ENCODE measurements around the gene ANKRD33B.

The ANKRD33B gene

DNA sequence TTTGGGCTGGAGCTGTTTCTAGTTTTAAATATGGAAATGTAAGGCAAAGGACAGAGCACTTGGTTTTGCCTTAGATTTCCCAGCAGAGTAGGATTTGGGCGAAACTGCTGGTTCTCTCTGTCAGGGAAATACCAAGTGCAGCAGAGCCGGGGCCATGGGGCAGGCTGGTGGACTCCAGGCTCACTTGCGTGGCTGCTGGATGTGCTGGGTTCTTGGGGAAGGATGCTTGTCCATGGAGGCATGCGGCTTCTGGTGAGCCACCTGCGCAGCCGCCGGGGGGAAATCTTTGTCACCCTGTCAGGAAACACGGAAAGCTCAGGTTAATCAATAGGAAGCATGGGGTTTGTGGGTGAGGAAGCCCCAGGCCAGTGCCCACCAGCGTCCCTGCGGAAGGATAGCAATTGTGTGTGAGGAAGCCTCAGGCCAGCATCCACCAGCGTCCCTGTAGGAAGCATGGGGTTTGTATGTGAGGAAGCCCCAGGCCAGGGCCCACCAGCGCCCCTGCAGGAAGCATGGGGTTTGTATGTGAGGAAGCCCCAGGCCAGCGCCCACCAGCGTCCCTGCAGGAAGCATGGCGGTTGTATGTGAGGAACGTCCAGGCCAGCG lies 117.1 kb downstream of the ANKRD33B start:
- DNase-seq = no peak

DNA sequence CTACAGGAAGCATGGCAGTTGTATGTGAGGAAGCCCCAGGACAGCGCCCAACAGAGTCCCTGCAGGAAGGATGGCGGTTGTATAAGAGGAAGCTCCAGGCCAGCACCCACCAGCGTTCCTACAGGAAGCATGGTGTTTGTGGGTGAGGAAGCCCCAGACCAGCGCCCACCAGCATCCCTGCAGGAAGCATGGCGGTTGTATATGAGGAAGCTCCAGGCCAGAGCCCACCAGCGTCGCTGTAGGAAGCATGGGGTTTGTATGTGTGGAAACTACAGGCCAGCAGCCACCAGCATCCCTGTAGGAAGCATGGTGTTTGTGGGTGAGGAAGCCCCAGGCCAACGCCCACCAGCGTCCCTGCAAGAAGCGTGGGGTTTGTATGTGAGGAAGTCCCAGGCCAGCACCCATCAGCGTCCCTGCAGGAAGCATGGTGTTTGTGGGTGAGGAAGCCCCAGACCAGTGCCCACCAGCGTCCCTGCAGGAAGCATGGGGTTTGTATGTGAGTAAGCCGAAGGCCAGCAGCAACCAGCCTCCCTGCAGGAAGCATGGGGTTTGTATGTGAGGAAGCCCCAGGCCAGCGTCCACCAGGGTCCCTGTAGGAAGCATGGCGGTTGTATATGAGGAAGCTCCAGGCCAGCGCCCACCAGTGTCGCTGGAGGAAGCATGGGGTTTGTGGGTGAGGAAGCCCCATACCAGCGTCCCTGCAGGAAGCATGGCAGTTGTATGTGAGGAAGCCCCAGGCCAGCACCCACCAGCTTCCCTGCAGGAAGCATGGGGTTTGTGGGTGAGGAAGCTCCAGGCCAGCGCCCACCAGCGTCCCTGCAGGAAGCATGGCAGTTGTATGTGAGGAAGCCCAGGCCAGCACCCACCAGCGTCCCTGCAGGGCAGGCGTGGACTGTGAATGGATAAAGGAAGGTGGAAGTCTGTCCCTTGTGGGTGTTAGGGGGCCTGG lies 118.1 kb downstream of the ANKRD33B start:
- DNase-seq = no peak

DNA sequence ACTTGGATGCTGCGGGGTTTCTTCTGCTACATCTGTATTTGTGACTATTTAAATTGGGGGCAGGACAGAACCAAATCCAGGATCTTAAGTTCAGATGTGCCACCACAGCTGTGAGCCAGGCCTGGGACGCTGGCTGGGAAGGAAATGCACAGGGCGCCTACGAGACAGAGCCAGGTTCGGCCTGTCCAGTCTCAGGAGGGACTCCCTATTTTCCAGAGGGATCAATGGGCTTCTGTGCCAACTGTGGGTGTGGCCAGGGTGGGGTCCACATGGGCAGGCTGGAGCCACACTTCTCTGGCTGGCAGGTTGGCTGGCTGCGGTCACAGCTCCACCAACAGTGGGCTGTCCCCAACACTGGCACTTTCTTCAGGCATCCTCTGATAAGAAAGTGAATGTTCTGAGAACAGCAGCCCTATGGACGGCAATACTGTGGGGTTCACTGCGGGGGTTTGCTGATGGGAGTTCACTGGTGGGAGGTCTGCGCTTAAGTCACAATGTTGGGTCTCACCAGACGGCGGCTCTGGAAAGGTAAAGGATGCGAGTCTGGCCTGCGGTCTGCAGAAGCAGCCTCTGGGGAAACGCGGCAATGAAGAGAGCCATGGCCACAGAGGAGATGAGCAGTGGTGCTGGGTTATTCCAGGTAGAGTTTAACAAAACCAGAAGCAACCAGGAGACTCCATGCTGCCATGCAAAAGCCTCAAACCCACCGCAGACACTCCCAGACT lies 119.1 kb downstream of the ANKRD33B start:
- no peak for DNase-seq

DNA sequence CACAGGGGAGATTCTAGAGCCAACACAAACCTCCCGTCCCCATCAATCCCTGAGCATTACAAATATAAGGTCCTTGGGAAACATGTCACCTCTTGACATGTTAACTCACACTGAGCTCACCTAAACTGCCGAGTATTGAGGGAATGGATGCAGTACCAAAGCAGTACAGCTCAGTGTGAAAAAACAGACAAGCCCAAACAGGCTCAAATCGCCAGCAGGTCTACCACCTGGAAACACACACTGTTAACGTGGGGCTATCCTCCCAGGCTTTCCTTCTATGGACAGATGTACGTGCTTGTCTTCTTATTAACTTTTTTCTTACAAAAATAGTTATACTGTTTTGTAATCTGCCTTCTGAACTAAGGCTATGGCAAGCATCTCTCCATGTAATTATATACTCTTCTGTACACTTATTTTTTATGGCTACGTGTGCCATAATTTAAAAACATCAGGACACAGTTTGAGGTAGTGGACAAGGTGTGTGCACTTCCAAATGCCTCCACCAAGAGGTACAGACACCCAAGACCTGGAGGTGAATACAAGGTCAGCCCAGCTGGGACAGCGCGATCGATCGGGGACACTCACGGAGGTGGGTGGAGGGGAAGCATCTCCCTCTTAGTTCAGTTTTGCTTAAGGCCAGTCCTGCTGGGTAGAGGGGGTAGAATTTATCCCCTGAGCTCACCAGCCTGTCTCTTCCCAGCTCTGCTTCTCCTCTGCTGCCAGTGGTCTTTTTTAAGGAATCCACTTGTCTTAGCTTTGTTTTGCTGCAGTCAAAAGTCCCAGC lies 120.6 kb downstream of the ANKRD33B start:
- no peak for DNase-seq

DNA sequence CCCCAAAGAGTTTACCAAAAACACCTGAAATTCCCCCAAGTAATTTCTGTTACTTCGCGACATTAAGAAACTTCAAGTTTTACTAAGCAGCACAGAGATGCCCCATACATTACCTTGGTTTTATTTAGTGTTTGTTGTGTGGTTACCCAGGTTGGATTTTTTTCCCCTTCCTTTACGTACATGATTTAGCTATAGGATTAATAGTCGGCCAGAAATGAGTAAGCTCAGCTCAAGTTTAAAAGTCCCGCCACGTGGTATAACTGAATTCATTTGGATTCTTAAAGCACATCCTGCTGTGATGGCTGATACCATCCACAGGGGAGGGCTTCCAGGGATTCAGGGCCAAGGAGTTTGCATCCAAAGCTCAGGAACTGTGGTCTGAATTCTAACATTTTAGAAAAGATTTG lies 121.2 kb downstream of the ANKRD33B start:
- no peak for DNase-seq

DNA sequence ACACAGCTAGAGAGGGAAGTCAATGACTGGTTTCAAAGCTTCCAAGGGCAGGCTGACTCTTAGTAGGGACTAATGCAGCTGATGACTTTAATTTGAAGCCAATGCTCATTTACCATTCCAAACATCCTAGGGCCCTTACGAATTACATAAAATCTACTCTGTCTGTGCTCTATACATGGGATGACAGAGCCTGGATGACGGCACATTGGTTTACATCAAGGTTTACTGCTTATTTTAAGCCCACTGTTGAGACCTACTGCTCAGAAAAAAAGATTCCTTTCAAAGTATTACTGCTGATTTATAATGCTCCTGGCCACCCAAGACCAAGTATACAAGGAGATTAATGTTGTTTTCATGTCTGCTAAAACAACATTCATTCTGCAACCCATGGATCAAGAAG lies 123.0 kb downstream of the ANKRD33B start:
- no peak for DNase-seq

DNA sequence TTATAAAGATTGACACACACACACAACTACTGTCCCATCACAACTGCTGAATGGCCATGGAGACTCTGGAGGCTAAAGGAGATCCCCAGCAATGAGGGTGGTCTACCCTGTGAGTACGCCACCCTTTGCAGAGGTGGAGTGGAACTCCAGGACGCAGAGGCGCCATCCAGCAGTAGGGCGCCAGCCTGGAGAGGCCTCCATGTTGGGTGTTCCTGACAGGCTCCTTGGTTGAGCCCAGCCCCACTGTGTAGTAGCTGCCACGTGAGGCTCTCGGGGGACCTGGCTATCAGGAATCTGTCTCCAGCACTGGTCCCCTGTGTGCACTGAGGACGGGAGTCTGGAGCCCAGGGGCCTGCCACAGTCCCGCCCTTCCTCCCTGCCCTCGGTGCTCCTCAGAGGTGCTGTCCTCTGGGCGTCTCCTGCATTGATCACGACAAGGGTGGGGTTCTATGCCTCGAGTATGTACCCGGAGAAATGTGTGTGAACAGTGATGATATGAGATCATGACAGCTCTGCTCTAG lies 124.8 kb downstream of the ANKRD33B start:
- DNase-seq = no peak

DNA sequence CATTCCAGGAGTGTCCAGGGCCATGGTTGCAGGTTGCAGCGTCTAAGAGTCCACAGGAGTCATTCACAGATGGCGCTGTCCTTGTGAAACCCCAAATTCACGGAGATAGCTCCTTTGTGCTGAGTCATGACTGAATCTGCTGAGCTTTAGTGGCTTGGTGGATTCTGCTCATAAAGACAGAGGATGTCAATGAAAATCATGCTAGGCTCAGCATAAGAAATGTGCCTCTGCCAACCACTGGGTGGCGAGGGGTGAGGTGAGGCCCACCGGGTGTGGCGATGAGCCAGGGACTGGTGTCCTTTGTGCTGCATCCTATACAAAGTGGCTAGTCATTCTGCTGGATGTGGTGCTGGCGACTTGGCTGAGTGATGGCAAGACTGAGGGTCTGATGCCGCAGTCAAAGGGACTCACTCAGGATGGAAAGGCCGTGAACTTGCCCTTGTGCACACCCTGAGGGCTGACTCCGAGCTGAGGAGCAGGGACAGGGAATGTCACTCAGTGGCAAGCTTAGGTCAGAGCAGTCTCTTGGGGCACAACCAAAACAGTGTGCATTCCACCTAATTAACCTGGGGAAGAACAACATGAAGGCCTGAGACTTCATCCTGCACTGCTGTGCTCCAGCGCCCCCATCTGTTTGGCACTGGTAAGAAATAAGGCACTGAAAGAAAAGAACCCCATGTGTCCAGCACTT lies 125.7 kb downstream of the ANKRD33B start:
- no peak for DNase-seq

DNA sequence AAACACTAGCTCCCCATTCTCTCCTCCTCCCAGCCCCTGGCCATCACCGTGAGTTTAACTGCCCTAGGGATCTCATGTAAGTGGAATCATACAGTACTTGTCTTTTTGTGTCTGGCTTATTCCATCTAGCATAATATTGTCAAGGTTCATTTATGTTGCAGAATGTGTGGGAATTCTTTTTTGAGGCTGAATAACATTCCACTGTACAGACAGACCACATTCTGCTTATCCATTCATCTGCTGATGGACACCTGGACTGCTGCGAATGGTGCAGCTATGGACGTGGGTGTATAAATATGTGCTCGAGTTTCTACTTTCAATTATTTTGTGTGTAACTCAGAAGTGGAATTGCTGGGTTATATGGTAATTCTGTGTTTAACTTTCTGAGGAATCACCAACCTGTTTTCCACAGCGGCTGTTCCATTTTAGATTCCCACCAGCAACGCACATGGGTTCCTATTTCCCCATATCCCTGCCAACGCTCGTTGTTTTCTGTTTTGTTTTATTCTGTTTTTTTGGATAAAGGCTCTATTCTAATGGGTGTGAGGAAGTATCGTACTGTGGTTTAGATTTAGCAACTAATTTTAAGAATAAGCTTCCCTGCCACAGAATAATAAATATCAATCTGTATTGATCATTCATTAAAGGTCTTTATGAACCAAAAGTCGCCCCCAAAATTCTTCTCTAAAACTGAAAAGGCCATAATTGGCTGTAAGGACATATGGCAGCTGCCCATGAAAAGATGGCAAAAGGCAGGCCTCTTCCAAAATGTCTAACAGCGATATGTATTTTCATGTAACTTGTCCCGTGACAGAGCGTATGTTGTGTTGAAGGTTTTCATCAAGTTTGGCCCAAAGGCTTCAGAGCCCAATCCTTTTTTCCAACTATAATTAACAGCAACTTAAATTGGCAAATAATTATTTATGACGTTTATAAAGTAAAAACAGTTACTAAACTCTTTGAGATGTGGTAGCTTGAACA lies 126.9 kb downstream of the ANKRD33B start:
- DNase-seq = no peak

DNA sequence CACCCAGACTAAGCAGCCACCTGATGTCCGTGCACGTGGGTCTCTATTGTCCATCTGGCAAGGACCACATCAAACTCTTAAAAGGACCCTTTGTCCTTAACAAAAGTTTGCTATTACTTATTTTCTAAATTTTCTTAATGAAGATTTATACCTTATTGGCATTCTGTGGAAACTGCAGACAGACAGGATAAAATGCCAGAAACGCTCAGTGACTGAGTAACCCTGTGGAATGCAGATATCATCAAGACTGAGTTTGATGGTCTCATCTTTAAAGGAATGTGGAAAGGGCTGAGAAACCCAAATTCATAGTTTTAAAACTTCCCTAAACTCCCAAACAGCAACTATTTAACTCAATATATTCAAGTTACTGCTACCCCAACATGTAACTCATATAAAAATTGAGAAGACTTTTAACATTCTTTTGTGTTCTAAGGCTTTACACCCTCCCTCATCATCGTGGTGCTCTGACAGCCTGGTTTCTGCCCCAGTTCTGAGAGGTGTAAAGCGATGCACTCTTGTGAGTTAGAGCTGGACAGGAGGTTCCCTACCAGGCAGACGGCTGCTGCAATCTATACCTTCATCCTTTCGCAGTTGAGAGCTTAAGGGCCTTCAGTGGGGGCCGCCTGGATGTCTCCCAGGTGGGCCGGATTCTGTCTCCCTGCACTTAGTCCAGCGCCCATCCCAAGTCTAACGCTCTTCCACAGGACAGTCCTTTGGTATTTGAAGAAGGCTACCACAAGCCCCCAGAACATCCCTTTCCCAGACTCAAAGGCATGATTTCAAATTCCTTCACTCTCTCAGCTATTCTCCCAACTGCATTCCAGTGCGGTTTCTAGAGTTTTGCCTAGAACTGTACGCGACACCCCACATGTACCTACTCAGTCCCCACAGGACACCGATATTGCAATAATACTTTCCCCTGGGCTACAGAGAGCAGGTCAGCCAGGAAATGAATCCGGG lies 128.2 kb downstream of the ANKRD33B start:
- DNase-seq = no peak

DNA sequence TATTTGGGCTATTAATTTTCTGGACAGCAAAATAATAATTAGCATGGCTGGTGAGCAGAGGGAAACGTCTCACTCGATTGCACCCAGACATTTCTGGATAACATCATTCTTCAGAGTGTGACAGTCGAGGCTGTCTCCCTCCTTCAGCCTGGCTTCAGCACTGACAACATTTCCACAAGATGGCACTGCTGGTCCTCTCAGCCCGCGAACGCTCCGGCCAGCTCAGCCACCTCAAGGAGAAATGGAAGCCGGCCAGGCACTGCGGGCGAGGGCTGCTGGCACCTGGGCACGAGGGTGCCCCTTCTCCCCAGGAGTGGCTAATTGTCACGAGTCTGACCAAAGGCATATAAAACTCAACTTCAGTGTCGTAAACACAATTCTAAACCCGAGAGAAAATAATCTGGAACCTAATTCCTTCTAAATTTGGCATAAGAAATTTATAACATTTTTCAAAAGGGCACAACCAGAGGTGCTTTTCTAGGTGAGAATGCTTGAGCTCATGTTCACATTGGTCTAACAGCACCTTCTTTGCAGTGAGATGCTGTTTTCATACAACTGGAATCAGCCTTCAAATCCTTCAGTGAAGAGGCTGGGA lies 131.3 kb downstream of the ANKRD33B start:
- DNase-seq = peak; percentile 79

DNA sequence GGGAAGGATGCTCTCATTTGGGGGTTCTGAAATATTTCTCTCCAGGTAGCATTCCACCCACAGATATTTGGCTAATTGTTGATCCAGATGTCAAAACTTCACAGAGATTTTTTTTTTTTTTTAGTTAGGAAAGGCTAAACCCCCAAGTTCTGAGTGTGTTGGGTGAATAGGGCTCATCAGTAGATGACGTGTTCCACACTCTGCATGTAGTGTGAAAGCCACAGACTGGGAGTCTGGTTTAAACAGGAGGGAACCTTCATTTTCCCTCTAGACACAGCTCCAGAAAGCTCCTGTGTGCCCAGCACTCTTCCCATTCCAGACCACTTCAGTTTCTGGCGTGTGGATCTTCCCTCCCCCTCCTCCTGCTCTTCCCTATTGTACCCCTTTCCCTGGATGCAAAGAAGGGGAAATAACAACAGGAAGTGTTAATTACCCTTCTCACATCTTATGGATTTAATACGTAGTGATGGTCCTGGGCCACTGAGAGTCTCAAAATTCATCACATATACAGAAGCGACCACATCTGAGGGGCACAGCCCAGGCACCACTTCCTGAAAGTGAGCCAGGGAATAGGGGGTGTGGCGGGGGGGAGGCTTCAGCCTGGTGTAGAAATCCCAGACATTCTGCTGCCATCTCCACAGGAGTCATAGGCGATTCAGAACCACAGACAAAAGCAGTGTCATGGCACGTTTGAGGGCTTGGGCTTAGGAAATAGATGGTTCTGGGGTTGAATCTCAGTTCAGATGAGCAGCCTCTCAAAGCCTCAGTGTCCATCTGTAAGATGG lies 132.1 kb downstream of the ANKRD33B start:
- DNase-seq = no peak

DNA sequence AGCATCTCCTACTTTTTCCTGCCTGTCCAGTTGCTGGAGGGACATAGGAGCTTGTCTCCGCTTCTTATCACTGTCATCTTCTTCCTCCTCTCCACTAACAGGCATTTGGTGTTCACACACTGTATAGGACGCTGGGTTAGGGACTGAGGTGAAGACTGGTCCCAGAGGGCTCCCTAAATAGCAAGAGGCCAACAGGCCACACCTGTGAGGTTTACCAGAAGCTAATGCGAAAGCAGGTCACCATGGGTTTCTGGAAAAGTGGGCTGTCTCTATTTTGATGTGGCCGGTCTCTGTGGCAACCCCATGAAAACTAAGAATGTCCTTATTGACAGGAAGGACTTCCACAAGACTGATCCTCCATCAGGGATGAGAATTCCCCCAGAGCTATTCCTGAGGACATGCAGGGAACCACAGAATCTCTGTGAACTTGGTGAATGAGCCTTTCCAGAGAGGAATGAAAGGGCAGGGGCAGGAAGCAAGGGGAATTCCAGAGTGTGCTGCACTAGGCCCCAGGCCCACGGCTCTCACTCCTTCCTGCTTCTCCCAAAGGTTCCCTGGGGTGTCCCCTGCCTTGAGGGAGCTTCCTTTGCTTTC lies 135.5 kb downstream of the ANKRD33B start:
- no peak for DNase-seq

DNA sequence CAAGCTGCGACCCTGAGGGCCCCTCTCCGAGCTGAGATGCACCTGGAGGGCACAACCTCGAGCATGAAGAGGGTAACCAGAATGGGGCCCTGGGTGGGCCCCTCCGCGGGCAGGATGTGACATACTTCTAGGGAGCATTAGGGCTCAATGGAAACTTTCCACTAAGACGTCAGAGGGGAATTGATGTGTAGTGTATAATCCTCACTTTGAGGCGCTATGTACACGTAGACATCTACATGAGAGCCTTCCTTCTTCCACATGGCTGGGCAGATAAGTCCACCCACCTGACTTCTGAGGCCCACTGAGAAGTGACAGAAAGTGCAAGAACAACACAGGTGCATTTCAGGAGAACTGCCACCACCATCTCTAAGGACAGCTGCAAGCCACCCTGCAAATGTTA lies 136.1 kb downstream of the ANKRD33B start:
- no peak for DNase-seq

DNA sequence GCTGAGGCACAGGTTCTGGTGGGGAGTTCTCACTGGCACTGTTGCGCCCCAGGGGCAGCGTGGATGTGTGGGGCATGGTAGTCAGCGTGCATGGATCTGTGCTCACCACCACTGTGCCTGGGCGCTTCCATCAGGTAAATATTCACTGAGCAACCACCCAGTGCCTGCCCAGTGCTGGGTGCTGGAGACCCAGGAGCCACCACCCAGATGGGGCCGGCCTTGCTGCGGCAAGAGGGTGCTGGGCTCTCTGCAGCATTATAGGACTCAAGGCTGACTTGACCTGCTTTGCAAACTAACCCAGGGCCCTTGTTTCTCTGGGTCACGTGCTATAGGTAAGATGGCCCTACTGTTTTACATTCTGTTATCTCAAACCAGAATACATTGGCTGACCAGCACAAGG lies 136.6 kb downstream of the ANKRD33B start:
- no peak for DNase-seq

DNA sequence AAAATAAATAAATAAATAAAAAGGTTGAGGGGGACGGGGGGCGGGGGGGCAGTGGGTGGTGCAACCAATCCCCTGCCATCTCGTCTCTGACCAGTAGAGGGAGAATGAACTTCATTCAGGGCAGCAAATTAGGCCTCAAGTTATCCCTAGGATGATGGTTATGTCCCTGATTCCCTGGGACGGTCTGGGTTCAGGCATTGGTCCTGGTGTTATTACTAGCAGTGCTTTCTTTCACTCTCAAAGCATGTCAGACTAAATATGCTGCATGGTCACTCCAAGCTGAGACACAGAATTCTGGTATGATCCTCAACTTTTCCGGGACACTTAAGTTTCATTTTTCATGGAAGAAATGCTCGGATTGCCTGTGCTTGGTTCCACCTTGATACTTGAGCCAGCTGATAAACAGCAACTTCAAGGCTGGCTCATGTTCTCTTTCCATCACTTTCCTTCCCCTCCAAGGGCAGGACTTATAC lies 137.7 kb downstream of the ANKRD33B start:
- peak; percentile 46 for DNase-seq

DNA sequence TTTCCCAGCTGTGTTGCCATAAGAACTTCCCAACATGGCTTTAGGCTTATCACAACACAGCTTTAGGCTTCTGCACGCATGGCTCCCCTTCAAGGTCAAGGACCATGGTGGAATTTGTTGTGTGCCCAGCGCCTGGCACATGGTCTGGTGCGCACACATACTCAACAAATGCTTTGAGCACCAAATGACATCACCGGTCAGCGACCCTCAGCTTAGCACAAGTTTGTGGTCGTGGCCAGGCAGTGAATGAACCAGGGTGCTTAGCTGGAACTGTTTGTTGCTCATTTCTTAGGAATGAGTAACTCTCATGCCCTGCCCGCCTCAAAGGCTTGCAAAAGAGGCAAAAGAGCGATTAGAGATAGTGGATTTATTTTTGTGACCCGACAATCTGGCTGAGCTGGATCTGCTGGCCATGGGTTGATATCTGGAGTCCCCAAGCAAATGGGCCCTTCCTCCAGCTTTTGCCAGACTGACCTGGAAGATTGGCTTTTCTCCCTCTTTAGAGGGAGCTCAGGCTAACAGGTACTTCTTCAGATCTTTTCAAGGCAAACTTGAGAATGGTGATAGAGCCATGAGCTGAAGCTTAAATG lies 138.3 kb downstream of the ANKRD33B start:
- no peak for DNase-seq

Data from NCI-H510A treated with DMSO at 0.1 percent for 48 hours (cell line).